Measurements from ENCODE around the gene PLCB4.

Gene PLCB4

DNA sequence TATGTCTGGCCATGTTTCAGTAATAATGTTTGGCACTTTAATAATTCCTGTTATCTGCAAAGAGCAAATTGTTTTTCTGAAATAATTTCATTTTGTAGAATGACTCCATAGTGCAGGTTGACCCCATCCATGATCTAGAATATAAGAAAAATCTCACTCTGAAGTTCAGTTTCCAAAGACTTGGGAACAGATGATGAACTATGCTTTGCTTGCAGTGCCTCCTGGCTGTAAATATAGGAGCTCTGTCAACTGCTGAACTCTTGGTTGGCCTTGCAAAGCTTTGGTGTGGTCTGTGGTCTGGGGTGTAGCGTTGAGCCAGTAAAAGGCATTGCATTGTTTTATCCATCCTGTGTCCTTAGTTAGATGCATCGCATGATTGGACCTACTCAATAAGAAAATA is 104.0 kb downstream of the PLCB4 start:
- no peaks in the 10 kb centered on the region for H3K36me3 ChIP-seq (ENCODE audit: control insufficient read depth, insufficient read depth, low read length)
- H3K4me1 ChIP-seq, result no peaks in the 10 kb centered on the region
- no peak overlapping the region for H3K27ac ChIP-seq
- H3K4me3 ChIP-seq (ENCODE audit: low read depth, low read length), result no peak overlapping the region
- H2AFZ ChIP-seq, result no peak overlapping the region
- H3K79me2 ChIP-seq, result no peaks in the 10 kb centered on the region
- H3K9me3 ChIP-seq (ENCODE audit: control insufficient read depth, low read length), result no peaks in the 10 kb centered on the region
- no peaks in the 10 kb centered on the region for H3K27me3 ChIP-seq (ENCODE audit: control insufficient read depth, insufficient read depth, low read length)
- TF ChIP-seq, protein P1, sequence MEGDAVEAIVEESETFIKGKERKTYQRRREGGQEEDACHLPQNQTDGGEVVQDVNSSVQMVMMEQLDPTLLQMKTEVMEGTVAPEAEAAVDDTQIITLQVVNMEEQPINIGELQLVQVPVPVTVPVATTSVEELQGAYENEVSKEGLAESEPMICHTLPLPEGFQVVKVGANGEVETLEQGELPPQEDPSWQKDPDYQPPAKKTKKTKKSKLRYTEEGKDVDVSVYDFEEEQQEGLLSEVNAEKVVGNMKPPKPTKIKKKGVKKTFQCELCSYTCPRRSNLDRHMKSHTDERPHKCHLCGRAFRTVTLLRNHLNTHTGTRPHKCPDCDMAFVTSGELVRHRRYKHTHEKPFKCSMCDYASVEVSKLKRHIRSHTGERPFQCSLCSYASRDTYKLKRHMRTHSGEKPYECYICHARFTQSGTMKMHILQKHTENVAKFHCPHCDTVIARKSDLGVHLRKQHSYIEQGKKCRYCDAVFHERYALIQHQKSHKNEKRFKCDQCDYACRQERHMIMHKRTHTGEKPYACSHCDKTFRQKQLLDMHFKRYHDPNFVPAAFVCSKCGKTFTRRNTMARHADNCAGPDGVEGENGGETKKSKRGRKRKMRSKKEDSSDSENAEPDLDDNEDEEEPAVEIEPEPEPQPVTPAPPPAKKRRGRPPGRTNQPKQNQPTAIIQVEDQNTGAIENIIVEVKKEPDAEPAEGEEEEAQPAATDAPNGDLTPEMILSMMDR (IDR thresholded peaks at IDR 0.05), result no peak
- no peak overlapping the region for H3K9ac ChIP-seq
- no peak overlapping the region for H3K4me2 ChIP-seq (ENCODE audit: low read length)

DNA sequence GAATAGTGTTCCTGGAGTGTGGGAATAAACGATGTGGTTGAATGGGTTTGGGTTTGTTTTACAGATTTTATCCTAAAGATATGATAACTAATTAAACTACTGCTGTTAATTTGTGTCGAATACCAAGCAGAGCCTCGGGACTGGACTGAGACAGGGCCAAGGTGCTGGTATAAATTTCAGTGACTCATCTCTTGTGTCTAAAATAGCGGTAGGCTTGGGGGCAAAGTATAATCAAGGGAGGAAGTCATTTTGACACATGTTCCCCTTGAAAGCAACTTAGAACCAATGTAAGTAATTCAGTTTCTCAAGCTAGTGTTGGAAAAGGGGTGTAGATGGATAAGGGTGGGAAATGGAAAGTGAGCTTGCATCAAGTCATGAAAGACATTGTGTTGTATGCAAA is 108.4 kb downstream of the PLCB4 start:
- TF ChIP-seq, protein P1 (IDR thresholded peaks at IDR 0.05), result no peak
- no peaks in the 10 kb centered on the region for H3K9me3 ChIP-seq (ENCODE audit: control insufficient read depth, low read length)
- H2AFZ ChIP-seq, result no peak overlapping the region
- H3K4me1 ChIP-seq, result no peaks in the 10 kb centered on the region
- H3K27me3 ChIP-seq (ENCODE audit: control insufficient read depth, insufficient read depth, low read length), result no peaks in the 10 kb centered on the region
- no peak overlapping the region for H3K27ac ChIP-seq
- H3K79me2 ChIP-seq, result no peaks in the 10 kb centered on the region
- no peak overlapping the region for H3K9ac ChIP-seq
- H3K4me3 ChIP-seq (ENCODE audit: low read depth, low read length), result no peak overlapping the region
- H3K36me3 ChIP-seq (ENCODE audit: control insufficient read depth, insufficient read depth, low read length), result no peaks in the 10 kb centered on the region
- no peak overlapping the region for H3K4me2 ChIP-seq (ENCODE audit: low read length)

DNA sequence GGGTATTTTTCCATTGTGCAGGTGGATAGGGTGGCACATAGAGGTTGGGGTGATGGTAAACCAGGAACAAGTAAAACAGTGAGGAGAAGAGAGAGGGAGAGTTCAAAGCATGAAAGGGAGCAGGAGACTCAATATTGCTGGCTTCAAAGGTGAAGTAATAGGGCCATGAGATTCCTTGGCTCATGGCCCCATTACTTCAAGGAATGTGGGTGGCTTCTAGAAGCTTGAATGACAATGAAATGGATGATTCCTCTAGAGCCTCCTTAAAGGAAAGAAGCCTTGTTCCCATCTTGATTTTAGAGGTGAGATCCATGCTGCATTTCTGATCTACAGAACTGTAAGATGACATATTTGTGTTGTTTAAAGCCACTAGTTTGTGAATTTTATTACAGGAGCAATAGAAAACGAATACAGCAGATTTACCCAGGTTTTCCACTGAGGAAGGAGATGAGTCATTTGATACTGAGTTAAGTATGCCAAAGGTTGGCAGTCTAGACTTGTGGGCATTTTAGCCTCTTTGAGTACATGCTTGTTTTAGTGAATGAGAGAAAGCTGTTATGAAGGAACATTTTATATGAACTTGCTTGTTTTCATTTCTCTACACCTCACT is 110.4 kb downstream of the PLCB4 start:
- Histone ChIP-seq H2AFZ (no peak overlapping the region), H3K27me3 (ENCODE audit: control insufficient read depth, insufficient read depth, low read length) (no peaks in the 10 kb centered on the region), H3K4me2 (ENCODE audit: low read length) (no peak overlapping the region), H3K9me3 (ENCODE audit: control insufficient read depth, low read length) (no peaks in the 10 kb centered on the region), H3K4me3 (ENCODE audit: low read depth, low read length) (no peak overlapping the region), H3K9ac (no peak overlapping the region), H3K4me1 (no peaks in the 10 kb centered on the region), H3K27ac (no peak overlapping the region), H3K79me2 (no peaks in the 10 kb centered on the region), H3K36me3 (ENCODE audit: control insufficient read depth, insufficient read depth, low read length) (no peaks in the 10 kb centered on the region)
- TF ChIP-seq, protein P1 (IDR thresholded peaks at IDR 0.05), result no peak

DNA sequence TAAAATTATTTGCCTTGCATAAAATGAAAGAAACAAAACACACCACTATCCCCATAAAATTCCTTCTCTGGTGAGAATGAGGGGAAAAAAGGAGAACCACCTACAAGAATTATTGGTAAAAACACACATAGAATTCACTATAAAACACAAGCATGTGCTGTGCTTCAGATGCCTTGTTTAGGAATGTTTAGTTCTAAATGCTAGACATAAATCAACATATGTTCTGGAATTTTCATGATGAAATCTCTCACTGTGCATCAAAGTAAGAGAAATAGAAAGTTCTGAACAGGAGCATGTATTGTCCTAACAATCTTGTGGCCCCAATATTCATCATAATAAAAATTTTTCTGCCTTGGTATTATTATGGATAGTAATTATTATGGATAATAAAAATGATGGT is 111.0 kb downstream of the PLCB4 start:
- no peak overlapping the region for H3K4me3 ChIP-seq (ENCODE audit: low read depth, low read length)
- H3K4me2 ChIP-seq (ENCODE audit: low read length), result no peak overlapping the region
- no peaks in the 10 kb centered on the region for H3K36me3 ChIP-seq (ENCODE audit: control insufficient read depth, insufficient read depth, low read length)
- TF ChIP-seq, protein P1 (IDR thresholded peaks at IDR 0.05), result no peak
- no peak overlapping the region for H3K9ac ChIP-seq
- no peaks in the 10 kb centered on the region for H3K9me3 ChIP-seq (ENCODE audit: control insufficient read depth, low read length)
- no peak overlapping the region for H3K27ac ChIP-seq
- no peak overlapping the region for H2AFZ ChIP-seq
- no peaks in the 10 kb centered on the region for H3K27me3 ChIP-seq (ENCODE audit: control insufficient read depth, insufficient read depth, low read length)
- H3K79me2 ChIP-seq, result no peaks in the 10 kb centered on the region
- H3K4me1 ChIP-seq, result no peaks in the 10 kb centered on the region
